Stimulated activated naive CD4-positive, alpha-beta T cell treated with Interleukin-2 at 50 U/mL for 16 hours (primary cell): ENCODE measurements around the gene KDELR1.

Experiments
- DNase-seq: peaks from one replicate; lab custom pipeline; 2025; lab: John Stamatoyannopoulos, UW

The KDELR1 gene

DNA sequence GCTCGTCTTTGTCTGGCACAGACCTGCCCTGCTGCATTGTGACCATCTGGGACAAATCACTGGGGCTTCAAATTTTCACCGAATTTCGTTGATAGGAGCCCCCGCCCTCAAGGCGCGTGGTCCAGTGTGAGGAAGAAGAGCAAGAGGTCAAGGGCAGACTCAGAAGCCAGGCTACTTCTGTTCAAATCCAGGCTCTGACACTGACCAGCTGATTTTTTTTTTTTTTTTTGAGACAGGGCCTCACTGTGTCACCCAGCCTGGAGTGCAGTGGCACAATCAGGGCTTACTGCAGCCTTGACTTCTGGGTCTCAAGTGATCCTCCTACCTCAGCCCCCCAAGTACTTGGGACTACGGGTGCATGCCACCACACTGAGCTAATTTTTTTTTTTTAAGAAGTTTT lies 20.0 kb downstream of the KDELR1 start:
- no peak for DNase-seq

DNA sequence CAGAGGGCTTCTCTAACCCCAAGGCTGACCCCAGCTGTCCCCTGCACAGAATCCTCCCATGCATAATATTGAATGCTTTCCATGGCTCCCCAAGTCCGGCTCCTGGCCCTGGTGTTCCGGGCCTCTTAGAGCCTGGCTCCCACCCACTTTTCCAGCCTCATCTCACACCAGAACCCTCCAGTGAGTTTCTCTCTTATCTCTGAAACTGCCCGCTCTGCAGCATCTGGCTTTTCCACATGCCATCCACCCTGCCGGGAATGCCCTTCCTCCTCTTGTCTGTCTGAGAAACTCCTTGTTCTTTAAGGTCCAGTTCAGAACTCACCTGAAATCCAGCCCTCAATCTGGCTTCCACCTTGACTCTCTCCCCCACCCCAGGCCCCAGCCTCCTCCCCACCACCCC lies 20.4 kb downstream of the KDELR1 start:
- no peak for DNase-seq

DNA sequence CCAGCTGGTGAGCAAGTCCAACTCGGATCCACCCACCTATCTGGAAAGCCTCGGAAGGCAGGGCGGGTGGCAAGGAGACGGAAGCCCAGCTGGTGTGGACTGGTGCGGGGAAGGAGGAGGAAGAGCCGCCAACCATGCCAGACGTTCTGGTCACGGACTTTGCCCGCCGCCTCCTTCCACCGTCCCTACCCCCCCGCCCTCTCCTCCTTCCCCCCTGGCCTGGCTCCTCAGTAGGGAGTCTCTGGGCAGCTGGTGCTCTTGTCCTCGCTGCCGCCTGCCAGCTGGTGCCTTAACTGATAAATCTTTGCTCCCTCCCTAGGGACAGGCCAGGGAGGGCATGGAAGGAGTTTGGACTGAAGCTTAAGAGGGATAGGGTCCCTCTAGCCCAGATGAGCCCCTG lies 22.4 kb downstream of the KDELR1 start:
- DNase-seq = no peak

DNA sequence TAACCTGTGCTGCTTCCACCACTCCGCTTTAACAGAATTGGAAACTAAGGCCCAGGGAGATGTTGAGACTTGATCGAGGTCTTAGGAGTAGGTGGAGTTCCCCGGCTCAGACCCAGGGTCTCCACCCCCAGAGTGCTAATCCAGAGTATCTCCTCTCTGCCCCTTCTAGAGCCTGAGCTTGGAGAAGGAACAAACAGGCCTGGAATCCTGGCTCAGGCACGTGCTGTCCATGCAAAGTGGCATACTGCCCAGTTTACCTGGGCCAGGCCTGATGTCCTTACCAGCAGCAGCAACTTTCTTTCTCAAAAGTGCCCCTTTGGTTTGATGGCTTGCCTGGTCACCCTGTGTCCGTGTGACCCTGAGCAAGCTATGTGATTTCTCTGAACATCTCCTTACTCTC lies 23.5 kb downstream of the KDELR1 start:
- DNase-seq = no peak

DNA sequence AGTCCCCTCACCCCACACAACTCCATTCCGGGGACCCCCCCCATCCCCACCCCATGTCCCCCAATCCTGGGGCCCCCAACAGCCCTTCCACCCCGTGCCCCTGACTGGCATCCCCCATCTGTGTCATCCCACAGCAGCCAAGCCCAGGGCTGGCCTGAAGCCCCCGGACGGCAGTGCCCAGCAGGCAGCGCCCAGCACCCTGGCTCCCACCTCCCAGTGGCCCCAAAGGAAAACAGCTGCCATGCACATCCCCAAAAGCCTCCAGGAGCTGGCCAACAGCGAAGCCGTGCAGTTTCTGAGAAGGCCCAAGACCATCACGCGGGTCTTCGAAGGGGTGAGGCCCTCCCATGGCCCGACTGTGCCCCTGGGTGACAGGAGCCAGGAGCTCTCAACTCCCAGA lies 25.7 kb downstream of the KDELR1 start:
- no peak for DNase-seq

DNA sequence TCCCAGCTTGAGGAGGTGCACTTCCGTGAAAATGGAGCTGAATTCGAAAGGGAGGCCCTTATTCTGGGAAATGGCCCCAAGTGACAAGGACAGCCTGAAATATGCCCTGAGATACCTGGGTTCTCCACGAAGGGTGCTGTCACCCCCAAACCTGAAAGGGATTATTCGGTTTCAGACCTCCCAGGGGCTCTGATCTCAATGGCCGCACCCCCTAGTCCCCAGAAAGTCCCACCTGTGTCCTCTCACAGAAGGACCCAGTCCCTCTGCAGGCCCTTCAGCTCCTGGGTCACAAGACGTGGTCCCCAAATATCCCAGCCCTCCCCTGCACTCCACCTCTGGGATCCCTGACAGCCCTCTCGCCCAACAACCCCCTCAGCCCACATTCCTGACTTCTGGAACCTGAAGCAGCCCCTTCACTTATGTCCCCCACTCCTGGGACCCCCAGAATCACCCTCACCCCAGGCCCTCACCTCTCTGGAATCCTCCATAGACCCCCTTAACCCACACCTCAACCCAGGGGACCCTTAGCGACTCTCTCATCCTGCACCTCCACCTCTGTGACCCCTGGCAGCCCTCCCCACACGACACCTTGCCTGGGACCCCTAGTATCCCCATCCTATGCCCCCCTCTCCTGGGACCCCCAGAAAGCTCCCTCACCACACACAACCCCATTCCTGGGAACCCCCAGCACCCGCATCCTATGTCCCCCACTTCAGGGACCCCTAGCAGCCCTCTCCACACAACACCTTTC lies 26.6 kb downstream of the KDELR1 start:
- no peak for DNase-seq

DNA sequence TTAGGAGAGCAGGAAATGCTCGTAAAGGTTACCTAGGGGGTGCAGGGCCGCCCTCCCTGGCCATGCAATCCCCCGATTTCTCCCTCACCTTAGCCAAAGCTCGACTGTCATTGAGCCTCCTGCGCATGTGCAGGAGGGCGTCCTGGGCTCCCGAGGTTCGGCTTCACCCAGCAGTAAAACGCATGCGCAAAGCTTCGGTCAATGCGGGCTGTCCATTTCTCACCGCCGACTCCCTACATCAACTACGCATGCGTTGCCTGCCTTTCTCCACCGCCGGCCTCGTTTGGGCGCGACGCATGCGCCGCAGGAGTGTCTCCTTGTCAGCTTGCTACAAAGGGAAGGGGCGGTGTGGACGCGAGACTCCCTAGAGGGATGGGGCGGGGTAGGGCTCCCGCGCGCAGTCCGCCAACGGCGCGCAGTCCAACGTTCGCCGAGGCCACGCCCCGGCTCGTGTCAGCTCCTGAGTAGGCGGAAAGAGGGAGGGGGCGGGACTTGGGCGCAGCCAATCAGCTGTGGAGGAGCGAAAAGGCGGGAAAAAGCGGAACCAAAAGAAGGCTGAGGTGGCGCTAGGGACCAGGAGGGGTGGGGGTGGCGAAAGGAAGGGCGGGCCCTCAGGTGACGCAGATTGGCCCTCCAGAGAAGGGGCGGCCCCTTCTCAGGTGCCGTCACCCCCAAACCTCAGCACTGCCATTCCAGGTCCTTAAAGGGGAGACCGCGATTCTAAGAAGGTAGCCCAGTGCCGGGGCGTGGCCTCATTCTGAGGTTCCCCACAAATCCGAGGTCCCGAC lies 27.3 kb downstream of the KDELR1 start, which contains the start of the genes SYNGR4 and TMEM143:
TSS of gene SYNGR4 (plus strand) at position 558 of the 788 bp plus-strand sequence. CDS start 1,476 bp downstream, outside the sequence.
TSS of gene TMEM143 (minus strand) at position 131 of the 788 bp plus-strand sequence. CDS start at position 111, 20 bp downstream.
- peak; percentile 96 for DNase-seq

DNA sequence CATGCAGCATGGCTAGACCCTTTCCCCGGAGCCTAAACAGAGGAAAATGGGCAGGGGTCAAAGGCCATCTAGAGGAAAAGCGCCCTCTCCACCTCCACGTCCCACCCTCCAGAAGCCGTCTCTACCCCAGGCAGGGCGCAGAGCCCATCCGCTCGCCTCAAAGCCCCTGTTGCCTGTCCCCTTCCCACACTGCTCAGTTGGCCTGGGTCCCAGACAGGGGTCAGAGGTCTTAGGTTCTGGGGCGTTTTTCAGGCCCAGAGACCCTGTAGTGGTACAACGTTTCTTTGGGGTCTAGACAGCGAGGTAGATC lies 27.9 kb downstream of the KDELR1 start:
- DNase-seq = no peak

DNA sequence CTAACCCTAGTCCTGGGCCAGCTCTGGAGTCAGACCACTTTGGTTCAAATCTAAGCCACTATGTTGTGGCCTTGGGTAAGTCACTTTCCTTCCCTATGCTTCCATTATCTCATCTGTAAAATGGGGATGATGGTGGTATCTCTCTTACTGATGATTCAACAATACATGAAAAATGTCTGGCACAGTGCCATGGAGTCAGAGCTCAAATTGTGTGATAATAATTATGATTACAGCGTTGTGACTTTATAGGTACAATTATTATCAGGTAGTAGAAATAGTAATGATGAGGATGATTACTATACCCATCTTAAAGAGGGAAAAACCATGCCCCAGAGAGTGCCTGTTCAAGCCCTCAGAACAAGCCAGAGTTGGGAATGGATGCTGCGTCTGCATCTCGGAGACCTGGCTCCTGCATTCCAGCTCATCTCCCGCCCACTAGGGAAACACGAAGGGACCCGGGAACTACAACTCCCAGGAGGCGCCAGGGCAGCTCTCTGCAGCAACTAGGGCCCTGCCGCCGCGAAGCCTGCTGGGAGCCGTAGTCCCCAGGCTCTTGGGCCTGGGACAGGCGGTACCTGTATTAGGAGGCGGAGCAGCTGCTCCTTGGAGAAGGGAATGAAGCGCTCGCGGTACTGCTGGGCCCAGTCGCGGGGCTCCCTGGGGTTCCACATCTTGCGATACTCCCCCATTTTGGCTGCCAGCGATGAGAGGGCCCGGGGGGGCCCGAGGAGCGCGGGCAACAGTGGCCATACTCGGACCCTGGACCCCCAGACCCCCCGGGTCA lies 28.4 kb downstream of the KDELR1 start:
- peak; percentile 84 for DNase-seq

DNA sequence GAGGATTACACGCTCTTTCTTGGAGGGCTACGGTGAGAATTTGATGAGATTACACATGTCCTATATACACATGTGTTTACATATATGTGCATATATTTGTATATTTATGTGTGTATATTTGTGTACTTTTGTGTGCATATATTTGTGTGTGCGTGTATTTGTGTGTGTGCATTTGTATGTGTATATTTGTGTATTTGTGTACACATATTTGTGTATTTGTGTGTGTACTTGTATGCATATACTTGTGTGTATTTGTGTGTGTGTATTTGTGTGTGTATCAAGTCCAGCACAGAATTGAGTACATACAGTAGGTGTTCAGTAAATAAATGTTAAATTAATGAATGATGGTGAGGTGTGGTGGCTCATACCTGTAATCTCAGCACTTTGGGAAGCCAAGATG lies 29.4 kb downstream of the KDELR1 start:
- DNase-seq = no peak

DNA sequence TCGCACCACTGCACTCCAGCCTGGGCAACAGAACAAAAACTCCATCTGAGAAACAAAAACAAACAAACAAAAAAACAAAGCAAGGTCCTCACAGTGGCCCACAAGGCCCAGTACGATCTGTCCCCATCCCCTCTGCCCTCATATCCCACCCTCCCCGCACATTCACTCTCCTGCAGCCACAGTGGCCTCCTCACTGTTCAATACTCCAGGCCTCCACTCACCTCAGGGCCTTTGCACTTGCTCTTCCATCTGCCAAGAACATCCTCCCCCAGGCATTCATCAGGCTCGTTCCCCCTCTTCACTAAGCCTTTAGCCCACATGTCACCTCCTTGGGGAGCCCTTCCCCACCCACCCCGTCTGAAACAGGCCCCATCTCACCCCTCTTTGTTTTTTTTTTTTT lies 32.2 kb downstream of the KDELR1 start:
- no peak for DNase-seq

DNA sequence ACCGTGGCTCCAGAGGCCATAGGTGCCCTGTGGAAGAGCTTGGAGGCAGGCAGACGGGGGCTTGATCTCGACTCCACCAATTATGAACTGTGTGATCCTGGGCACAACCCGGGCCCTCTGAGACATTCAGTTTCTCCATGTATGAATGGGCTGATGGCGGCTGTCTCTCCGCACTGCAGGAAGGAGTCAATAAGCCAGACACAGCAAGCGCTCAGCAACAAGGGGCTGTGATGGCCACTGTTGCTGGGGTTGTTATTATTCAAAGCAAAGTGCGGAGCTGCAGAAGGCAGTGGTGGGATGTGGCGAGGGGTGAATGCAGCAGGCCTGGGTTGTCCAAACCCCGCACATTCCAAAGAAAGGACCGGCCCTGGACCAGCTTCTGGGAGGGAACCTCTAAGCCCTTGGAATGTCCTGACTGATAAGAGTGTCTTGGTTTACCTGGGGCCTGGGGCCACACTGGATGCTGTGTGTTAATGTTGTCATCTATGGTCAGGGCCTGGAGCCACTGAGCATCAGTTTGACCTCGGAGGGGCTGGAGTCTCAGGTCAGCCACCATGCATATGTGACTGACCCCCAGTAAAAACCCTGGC lies 35.9 kb downstream of the KDELR1 start:
- DNase-seq = no peak

DNA sequence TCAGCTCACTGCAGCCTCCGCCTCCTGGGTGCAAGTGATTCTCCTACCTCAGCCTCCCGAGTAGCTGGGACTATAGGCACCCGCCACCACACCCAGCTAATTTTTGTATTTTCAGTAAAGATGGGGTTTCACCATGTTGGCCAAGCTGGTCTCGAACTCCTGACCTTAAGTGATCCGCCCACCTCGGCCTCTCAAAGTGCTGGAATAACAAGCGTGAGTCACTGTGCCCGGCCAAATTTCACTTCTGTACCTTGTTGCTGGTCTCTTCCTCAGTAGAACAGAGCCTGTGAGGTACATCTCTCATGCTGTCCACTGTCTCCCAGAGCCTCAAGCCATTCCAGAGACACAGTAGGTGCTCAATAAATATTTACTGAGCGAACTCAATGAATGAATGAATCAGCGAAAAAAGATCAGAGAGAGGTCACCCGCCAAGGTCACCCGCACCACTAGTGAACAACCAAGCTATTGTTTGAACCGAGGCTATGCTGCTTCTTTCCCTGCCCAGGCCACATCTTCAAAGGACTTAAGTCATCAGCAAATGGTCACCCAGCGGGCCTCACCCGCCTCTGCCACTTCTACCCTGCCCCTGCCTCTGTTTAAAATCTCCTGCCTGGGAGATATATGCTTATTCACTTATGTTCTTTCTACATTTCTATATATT lies 36.9 kb downstream of the KDELR1 start:
- DNase-seq = no peak

DNA sequence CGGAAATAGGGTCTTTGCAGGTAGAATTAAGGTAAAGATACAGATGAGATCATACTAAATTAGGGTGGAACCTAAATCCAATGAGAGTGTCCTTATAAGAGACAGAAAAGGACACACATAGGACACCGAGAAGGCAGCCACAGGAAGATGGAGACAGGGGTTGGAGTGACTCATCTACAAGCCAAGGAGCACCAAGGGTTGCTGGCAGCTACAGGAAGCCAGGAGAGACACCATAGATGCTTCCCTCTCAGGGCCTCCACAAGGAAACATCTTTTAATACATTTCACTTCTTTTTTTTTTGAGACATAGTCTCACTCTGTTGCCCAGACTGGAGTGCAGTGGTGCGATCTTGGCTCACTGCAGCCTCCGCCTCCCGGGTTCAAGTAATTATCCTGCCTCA lies 37.7 kb downstream of the KDELR1 start:
- DNase-seq = no peak

DNA sequence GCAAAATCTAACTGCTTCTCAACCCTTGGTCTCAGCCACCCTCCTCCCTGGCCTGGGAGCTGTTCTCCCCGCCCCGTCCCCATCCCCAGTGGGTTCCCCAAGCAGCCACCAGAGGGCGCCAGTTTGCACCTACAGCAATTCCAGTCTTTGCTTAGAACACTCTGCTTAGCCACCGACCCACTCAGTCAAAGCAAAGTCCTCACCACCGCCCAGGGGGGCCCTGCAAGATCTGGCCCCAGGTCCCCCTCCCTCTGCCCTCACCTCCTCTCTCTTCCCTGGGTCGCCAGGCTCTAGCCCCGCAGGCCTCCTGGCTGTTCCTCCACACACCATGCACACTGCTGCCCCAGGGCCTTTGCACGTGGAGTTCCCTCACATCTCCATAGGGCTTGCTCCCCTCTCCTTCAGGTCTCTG lies 40.0 kb downstream of the KDELR1 start:
- peak; percentile 77 for DNase-seq

DNA sequence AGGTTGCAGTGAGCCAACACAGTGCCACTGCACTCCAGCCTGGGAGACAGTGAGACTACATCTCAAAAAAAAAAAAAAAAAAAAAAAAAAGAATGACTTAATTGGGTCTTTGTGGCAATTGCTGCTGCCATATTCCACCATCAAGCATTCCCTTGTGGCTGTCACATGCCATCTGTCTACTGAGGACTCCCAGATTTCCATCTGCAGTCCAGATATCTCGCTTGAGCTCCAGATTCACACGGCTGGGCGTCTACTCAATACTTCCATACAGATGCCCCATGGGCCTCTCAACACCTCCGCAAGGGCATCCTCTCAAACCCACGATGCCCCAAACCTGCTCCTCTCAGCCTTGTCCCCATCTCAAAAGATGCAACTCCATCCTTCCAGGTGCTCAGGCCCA lies 40.5 kb downstream of the KDELR1 start:
- no peak for DNase-seq

DNA sequence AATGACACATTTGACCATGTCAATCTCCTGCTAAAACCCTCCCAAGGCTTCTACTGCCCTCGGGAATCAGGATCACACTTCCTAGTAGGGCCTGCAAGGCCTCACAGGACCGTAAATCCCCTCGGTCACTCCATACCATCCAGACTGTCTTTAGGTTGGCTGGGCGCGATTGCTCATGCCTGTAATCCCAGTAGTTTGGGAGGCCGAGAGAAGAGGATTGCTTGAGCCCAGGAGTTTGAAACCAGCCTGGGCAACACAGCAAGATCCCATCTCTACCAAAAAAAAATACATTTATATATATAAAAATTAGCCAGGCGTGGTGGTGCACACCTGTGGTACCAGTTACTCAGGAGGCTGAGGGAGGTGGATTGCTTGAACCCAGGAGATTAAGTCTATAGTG lies 42.6 kb downstream of the KDELR1 start:
- DNase-seq = no peak

DNA sequence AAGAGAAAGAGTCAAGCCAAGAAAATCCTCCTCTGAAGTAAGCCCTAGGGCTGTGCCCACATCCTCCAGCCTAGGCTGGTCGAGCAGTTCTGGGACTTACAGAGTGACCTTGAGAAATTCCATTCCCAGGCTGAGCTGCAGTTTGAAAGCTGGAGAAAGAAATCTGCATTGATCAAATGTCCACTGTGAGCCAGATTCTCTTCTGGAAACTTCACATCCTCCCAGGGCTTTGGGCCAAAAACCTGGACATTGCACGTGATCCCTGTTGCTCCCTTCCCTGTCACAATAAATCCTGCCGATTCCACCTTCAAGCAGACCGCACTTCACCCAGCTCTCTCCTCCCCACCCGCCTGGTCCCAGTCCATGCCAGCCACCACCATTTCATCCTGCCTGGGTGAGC lies 43.3 kb downstream of the KDELR1 start:
- no peak for DNase-seq

DNA sequence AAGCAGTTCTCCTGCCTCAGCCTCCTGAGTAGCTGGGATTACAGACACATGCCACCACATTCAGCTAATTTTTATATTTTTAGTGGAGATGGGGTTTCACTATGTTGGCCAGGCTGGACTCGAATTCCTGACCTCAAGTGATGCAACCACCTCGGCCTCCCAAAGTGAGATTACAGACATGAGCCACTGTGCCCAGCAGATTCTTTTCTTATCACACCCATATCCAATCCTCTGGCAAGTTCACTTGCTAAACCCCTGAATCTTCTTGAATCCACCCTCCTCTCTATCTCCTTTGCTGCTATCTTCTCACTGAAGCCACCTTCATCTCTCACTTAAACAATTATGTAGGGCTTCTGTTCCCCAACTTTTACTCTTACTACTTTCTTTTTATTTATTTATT lies 45.2 kb downstream of the KDELR1 start:
- no peak for DNase-seq

DNA sequence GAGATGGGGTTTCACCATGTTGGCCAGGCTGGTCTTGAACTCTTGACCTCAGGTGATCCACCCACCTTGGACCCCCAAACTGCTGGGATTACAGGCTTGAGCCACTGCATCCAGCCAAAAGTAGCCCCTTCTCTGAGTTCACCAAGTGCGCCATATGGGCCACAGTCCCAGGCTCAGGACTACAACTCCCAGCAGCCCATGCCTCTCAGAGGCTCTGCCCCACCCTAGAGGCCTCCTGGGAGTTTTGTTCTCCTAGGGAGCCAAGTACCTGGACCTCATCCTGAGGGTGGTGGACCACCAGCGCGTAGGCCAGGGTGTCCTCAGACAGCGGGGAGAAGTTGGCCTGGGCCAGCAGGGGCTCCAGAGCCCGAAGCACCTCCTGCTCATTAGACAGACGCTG lies 46.5 kb downstream of the KDELR1 start:
- DNase-seq = no peak

DNA sequence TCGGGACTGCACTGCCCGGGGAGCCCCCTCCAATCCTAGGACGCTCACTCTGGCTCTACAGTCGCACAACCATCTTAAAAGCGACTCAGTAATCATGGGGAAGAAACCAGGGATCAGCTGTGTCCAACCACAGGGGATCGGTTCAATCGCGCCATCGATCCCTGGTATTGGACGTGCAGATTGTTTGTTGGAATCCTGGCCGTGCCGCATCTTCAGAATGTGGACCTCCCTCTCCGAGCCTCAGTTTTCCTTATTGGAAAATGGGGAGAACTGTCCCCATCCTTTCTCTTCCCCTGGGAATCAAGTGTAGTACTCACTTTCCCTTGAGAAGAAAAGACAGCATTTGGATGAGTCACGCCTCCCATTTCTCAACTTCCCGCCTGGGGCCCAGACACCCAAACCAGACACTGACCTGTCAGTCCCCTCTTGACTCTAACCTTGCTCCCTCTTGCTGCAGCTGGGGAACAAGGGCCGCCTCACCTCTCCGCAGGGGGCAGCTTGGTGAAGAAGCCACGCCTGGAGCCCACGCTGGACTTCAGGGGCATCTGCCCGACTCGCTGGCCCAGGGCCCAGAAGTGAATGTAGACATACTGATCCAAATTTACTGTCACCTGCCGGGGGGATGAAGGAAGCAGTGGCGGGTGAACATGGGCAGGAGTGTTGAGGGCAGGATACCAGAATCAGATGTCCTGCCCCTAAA lies 48.4 kb downstream of the KDELR1 start:
- no peak for DNase-seq
